Activated CD4-positive, CD25-positive, alpha-beta regulatory T cell (primary cell): ENCODE data around the gene TRANK1.

Source experiments
- DNase-seq, 4 experiments: peaks; one replicate each; lab custom pipeline; 2025; lab: John Stamatoyannopoulos, UW

Gene TRANK1

DNA sequence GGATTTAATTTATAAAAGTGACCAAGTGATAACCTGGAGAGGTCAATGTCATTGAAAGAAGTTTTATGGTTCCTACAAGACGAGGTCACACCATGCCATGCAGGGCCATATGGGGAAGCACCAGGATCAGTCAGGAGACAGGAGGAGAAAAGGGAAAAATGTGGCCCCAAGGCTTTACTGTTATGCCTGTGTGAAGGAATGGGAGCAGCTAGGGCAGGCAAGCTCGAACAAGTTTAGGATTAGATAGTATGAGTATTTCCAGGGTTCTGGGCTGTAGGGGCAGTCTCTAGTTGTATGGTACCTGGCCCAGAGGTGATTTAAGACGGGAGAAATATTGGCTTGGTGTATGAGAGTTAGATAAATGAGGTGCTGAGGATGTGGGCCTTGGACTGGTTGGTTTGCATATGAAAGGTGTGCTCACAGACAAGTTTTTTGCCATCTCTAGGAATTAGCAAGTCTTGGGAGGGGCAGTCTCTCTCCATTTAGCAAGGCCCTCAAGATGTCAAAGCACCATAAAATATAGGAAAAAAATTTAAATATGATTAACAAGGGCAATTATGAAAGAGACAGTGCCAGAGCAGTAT lies 144.2 kb downstream of the TRANK1 start:
- DNase-seq: no peak

DNA sequence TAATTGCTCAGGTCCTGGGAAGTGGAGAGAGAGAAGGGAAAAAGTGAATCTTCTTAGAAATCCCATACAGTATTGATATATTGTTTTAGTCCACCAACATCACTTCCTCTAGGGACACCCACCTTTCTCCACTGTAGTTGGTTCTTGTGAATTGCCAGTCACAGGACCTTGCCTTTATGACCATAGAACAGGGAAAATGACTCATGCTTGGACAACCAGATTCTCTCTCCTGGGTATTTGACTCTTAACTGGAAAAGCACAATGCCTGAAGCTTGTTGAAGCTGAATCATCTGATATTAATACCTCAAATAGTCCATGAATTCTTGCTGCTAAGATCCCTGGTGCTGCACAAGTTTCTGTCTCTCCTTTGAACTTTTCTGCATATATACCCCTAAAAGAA lies 148.0 kb downstream of the TRANK1 start:
- DNase-seq: no peak

DNA sequence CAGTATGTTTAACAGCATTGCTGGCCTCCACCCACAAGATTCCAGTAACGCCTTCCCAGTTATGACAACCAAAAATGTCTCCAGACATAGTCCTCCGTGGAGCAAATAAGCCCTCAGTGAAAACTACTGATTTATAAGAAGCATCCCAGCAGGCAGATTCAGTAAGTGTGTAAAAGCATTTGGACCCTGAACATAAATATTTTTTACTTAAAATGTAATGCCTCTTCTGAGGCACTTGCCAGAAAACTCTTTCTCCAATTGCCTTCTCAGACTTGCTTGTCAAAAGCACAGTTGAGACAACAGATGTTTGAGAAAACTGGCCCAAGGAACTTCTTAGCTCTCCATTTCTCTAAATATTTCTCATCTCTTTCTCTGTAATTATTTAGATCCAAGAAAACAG lies 148.7 kb downstream of the TRANK1 start:
- no peak for DNase-seq

DNA sequence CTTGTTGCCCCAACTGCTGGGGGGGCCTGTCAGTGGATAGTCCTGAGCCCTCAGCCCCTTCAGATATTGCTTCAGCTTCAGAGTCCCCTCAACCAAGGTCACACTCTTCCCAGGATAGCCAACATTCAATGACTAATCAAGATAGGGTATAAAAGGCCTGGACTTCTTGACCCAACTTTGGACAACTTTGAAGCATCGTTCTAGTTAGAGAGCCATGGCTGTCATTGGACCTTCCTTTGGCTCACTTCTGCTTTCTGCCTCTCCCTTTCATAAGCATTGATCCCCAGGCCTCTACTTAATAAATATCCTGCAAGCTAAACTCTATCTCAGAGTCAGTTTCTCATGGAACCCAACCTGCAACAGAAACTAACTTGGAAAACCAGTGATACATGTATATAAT lies 149.2 kb downstream of the TRANK1 start:
- DNase-seq: no peak

DNA sequence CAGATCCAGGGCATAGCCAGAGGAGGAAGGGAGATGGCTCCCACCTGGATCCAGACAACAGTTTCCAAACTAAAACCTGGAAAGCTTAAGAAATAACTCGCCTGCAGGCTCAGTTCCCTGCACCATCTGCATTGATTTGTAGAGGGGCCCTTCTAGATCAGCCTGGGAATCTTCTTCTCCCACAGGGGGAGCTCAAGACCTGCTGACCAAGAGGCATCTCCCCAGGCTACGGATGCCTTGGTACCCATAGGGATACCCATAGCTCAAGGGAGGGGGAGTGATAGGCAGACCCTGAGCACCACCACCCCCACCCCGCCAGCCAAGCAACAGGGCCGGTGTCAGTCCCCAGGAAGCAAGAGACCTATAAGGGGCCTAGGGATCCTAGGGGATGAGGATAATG lies 152.5 kb downstream of the TRANK1 start:
- no peak for DNase-seq

DNA sequence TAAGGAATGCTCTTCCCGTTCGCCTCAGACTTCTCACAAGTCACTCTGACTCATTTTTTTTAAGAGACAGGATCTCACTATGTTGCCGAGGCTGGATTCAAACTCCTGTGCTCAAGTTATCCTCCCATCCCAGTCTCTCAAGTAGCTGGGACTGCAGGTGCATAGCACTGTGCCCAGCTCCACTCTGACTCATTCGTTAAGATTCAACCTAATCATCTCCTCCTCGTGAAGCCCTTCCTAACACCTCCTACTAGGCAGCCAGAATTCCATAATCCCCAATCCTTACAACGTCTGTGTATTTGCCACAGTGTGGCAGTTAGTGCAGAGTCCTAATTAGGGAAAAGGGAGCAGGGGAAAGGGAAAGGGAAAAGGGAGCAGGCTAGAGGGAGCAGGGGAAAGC lies 154.1 kb downstream of the TRANK1 start:
- DNase-seq: no peak

DNA sequence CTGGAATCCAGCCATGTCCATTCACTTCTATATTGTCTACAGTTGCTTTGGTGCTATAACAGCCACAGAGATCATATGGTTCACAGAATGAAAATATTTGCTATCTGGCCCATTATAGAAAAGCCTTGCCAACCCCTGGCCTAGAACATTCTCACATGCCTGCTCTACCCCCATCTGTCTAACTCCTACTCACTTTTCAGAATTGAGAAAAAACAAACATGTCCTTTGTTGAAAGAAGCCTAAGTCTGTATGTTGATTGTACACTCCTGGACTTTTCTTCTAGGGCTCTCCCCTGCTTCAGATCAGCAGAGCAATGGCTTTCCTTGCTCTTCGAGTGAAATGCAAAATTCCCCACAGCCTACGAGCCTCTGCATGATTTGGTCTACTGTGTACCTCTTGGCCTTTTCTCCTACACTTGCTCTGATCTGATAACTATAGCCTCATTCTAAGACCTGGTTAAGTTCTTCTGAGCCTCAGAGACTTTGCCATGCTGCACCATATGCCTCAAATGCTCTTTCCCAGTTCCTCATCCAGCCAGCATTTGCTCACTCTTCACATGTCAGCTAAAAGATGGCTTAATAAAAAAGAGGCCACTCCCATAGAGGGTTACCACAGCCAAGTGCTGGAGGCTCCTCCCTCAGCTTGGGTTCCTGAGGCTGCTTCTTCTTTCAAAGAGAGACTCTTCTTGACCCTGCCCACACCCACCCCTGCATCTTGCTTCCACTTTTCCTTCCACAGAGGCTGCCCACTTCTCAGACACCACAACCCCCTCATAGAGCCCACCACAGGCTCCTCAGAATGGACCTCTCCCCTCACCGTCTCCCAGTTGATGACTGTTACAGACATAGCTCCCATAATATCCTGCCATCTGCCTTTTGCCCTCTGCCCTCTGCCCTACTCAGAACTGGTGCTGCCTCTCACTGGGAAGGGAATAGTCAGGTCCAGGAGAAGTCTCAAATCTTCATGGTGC lies 157.6 kb downstream of the TRANK1 start:
- DNase-seq: no peak

DNA sequence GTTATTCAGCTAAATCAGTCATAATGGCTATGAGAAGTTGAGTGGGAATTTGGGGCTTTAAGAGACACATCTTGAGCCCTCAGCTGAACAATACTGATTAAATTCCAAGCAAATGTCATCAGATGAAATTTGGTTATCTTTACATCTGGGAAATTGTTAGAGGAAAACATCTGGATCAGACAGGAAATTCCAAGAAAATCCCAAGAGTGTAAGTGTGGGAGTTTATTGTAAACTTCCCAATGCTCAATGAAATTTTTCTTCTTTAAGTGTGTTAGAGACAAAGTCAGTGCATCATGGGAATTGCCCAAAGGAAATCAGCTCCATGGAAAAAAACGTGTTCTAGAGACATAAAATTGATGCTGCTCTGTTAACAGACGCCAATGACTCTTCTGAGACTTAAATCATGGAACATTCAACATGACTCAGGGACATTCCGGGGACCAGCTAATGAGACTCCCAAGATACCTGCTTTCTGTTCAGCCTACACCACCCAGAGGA lies 160.7 kb downstream of the TRANK1 start:
- no peak for DNase-seq

DNA sequence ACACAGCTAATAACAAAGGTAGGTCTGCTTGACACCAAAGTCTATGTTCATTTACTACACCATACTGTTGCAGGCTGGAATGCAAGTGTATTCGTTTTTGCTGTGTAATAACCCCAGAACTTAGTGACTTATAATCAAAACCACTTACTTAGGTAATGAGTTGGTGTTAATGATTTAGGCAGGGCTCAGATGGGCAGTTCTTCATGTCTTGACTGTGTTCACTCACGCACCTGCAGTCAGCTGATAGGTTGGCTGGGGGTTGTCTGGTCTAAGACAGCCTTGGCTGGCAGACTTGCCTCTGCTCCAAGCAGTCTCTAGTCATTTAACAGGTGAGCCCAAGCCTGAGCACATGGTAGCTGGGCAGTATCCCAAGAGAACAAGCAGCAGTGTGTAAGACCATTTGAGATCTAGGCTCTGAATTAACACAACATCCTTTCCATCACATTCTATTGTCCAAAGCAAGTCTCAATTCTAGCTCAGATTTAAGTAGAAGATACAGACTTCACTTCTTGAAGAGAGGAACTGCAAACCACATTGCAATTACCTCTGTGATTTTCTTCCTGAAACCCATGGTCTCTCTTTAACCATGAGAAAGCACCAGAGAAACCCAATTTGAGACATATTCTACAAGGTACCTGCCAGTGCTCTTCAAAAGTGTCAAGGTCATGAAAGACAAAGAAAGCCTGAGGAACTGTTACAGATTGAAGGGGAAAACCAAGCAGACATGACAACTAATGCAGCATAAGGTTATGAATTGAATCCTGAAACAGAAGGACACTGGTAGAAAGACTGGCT lies 167.2 kb downstream of the TRANK1 start:
- DNase-seq: no peak
